H1 (cell line): Measurements from ENCODE around the gene DECR2. TPM values are rescaled to one million over a fixed set of nuclear protein-coding genes. Genes with fewer than 3 reads are reported as not detected.

Source experiments
- CTCF ChIA-PET: fragments of 300-600 bp; sonication (Branson Sonifier 250); formaldehyde crosslinking; loops from one replicate; lab custom pipeline; 2021; ENCODE audit not compliant: partially characterized antibody; lab: Charles Lee
- POLR2A ChIA-PET: fragments of 300-600 bp; sonication (Branson Sonifier 250); formaldehyde crosslinking; loops from one replicate; lab custom pipeline; 2021; ENCODE audit warnings: inconsistent platforms; ENCODE audit not compliant: partially characterized antibody; lab: Charles Lee
- DNase-seq, 2 experiments: peaks; one replicate each; pipeline versions ENCODE4 v3.0.0 to v3.0.0-alpha.2; 2010 to 2022; ENCODE audit warnings: low spot score in 2 of 2, low read depth in 1 of 2, mixed read lengths in 1 of 2
- FAIRE-seq: peaks from 2 replicates; lab custom pipeline; 2011; peaks lifted over from hg19 to GRCh38; lab: Jason Lieb, UNC
- H2AFZ ChIP-seq: 2 replicates; pipeline ENCODE4 v1.8.1; 2012; ENCODE audit warnings: low read length, inconsistent platforms
- H2AK5ac ChIP-seq: 2 replicates; pipeline ENCODE4 v1.6.1; 2013; ENCODE audit warnings: low read depth, low read length
- H2BK120ac ChIP-seq: replicated peaks from 2 replicates; pipeline ENCODE3; 2013; ENCODE audit warnings: low read depth, low read length, inconsistent platforms
- H2BK12ac ChIP-seq: 2 replicates; pipeline ENCODE4 v1.6.1; 2013; ENCODE audit warnings: low read depth, low read length
- H2BK15ac ChIP-seq: 2 replicates; pipeline ENCODE4 v1.6.1; 2013; ENCODE audit warnings: low read length
- H2BK20ac ChIP-seq: 2 replicates; pipeline ENCODE4 v1.6.1; 2013; ENCODE audit warnings: low read length
- H2BK5ac ChIP-seq: 2 replicates; pipeline ENCODE4 v1.6.1; 2013; ENCODE audit warnings: low read depth, low read length
- H3K14ac ChIP-seq: 2 replicates; pipeline ENCODE4 v1.6.1; 2013; ENCODE audit warnings: inconsistent platforms; ENCODE audit not compliant: insufficient read length
- H3K18ac ChIP-seq: 2 replicates; pipeline ENCODE4 v1.6.1; 2013; ENCODE audit warnings: low read length; ENCODE audit errors: extremely low read depth
- H3K23ac ChIP-seq: 2 replicates; pipeline ENCODE4 v1.6.1; 2013; ENCODE audit warnings: inconsistent platforms; ENCODE audit not compliant: insufficient read length
- H3K23me2 ChIP-seq: 2 replicates; pipeline ENCODE4 v1.6.1; 2013; ENCODE audit warnings: low read depth, low read length
- H3K27ac ChIP-seq: 2 replicates; pipeline ENCODE4 v1.6.1; 2011; ENCODE audit warnings: low read depth, low read length, inconsistent platforms
- H3K27me3 ChIP-seq, 4 experiments: replicated peaks in 1 of 4; 1 replicate in 1 of 4; 2 replicates in 3 of 4; pipeline versions ENCODE4 v1.6.1 to v1.8.1; 2011 to 2013; ENCODE audit warnings: low read length in 3 of 4, mild to moderate bottlenecking in 3 of 4, inconsistent platforms in 2 of 4, mixed read lengths in 2 of 4, moderate library complexity in 1 of 4; ENCODE audit not compliant: control insufficient read depth in 3 of 4, insufficient read depth in 3 of 4; ENCODE audit errors: extremely low read depth in 1 of 4
- H3K36me3 ChIP-seq, 4 experiments: 2 replicates each; pipeline versions ENCODE4 v1.6.1 to v1.8.1; 2011 to 2013; ENCODE audit warnings: mild to moderate bottlenecking in 4 of 4, low read length in 3 of 4, moderate library complexity in 2 of 4, control low read depth in 1 of 4, inconsistent platforms in 1 of 4; ENCODE audit not compliant: insufficient read depth in 4 of 4, control insufficient read depth in 2 of 4
- H3K4ac ChIP-seq: replicated peaks from 2 replicates; pipeline ENCODE3; 2013; ENCODE audit warnings: low read length, low read depth, mixed read lengths, inconsistent platforms; ENCODE audit not compliant: insufficient read length
- H3K4me1 ChIP-seq, 4 experiments: replicated peaks in 1 of 4; 1 replicate in 1 of 4; 2 replicates in 3 of 4; pipeline versions ENCODE4 v1.6.1 to v1.8.1; 2011 to 2013; ENCODE audit warnings: low read length in 3 of 4, inconsistent platforms in 2 of 4, mixed read lengths in 1 of 4; ENCODE audit not compliant: insufficient read depth in 4 of 4, control insufficient read depth in 3 of 4
- H3K4me2 ChIP-seq, 2 experiments: 2 replicates each; pipeline versions ENCODE4 v1.6.1 to v1.8.1; 2011 to 2013; ENCODE audit warnings: low read depth in 2 of 2, low read length in 2 of 2, control low read depth in 1 of 2, inconsistent platforms in 1 of 2, mild to moderate bottlenecking in 1 of 2; ENCODE audit not compliant: insufficient read depth in 1 of 2
- H3K4me3 ChIP-seq, 4 experiments: fragments of 200-600, 300-600 bp in 1 of 4; sonication (generic), shearing (Covaris generic), sonication (Bioruptor Twin) in 1 of 4; 2 replicates each; pipeline versions ENCODE4 v1.5.1 to v1.8.1; 2011 to 2016; ENCODE audit warnings: low read length in 4 of 4, low read depth in 3 of 4, control low read depth in 2 of 4, inconsistent platforms in 2 of 4, mild to moderate bottlenecking in 2 of 4, mixed read lengths in 1 of 4, moderate library complexity in 1 of 4; ENCODE audit not compliant: insufficient read depth in 2 of 4; ENCODE audit errors: extremely low read depth in 1 of 4
- H3K56ac ChIP-seq: replicated peaks from 2 replicates; pipeline ENCODE3; 2013; ENCODE audit warnings: low read depth, mild to moderate bottlenecking, mixed read lengths, low read length, inconsistent platforms; ENCODE audit not compliant: insufficient read length
- H3K79me1 ChIP-seq: 2 replicates; pipeline ENCODE4 v1.6.1; 2013; ENCODE audit warnings: low read depth, low read length, control low read depth
- H3K79me2 ChIP-seq, 2 experiments: 2 replicates each; pipeline versions ENCODE4 v1.6.1 to v1.8.1; 2012 to 2013; ENCODE audit warnings: low read length in 2 of 2, mild to moderate bottlenecking in 2 of 2, inconsistent platforms in 1 of 2; ENCODE audit not compliant: insufficient read depth in 2 of 2, control insufficient read depth in 1 of 2
- H3K9ac ChIP-seq, 4 experiments: replicated peaks in 1 of 4; 1 replicate in 1 of 4; 2 replicates in 3 of 4; pipeline versions ENCODE4 v1.6.1 to v1.8.1; 2011 to 2013; ENCODE audit warnings: low read depth in 3 of 4, low read length in 3 of 4, control low read depth in 2 of 4, mild to moderate bottlenecking in 2 of 4, moderate library complexity in 2 of 4, inconsistent platforms in 1 of 4; ENCODE audit errors: extremely low read depth in 1 of 4
- H3K9me3 ChIP-seq, 2 experiments: 2 replicates each; pipeline versions ENCODE4 v1.6.1 to v1.8.1; 2012 to 2013; ENCODE audit warnings: mild to moderate bottlenecking in 2 of 2, moderate library complexity in 2 of 2, control low read depth in 1 of 2, inconsistent platforms in 1 of 2, low read depth in 1 of 2, low read length in 1 of 2, mixed read lengths in 1 of 2; ENCODE audit not compliant: insufficient read depth in 2 of 2
- H4K20me1 ChIP-seq, 2 experiments: replicated peaks in 1 of 2; 2 replicates each; pipeline versions ENCODE3 to v1.8.1; 2011 to 2013; ENCODE audit warnings: inconsistent platforms in 2 of 2, low read length in 2 of 2, mild to moderate bottlenecking in 1 of 2; ENCODE audit not compliant: insufficient read depth in 2 of 2, control insufficient read depth in 1 of 2
- H4K5ac ChIP-seq: 2 replicates; pipeline ENCODE4 v1.6.1; 2013; ENCODE audit warnings: low read length, low read depth, mixed read lengths, inconsistent platforms; ENCODE audit not compliant: insufficient read length
- H4K8ac ChIP-seq: 2 replicates; pipeline ENCODE4 v1.8.0; 2013; ENCODE audit warnings: mild to moderate bottlenecking, moderate library complexity, low read length, inconsistent platforms; ENCODE audit not compliant: insufficient read depth; ENCODE audit errors: extremely low read depth
- H4K91ac ChIP-seq: replicated peaks from 2 replicates; pipeline ENCODE3; 2013; ENCODE audit warnings: low read length, mixed read lengths, inconsistent platforms; ENCODE audit not compliant: insufficient read length
- CBX8 ChIP-seq: fragments of 300-800, 300-1000 bp; sonication (generic); IDR thresholded peaks from 2 replicates; pipeline ENCODE4 v1.7.1; 2016; ENCODE audit warnings: low read depth, low read length, borderline replicate concordance
- EZH2 ChIP-seq: fragments of 200-600 bp; sonication (generic); IDR thresholded peaks from 2 replicates; pipeline ENCODE4 v1.7.1; 2012; ENCODE audit warnings: low read depth, mild to moderate bottlenecking, moderate library complexity, low read length, inconsistent platforms; ENCODE audit not compliant: severe bottlenecking
- PHF8 ChIP-seq: fragments of 200-600 bp; sonication (generic); conservative IDR thresholded peaks from 2 replicates; pipeline ENCODE4 v1.7.1; 2012; ENCODE audit warnings: low read depth, mild to moderate bottlenecking, inconsistent platforms, low read length, moderate library complexity
- POLR2A ChIP-seq, 2 experiments: IDR thresholded peaks; 1 replicate in 1 of 2; 2 replicates in 1 of 2; pipeline ENCODE4 v1.6.1; 2011; ENCODE audit warnings: low read depth in 2 of 2, low read length in 2 of 2, mild to moderate bottlenecking in 2 of 2; ENCODE audit errors: control extremely low read depth in 1 of 2
- RNF2 ChIP-seq: fragments of 200-900, 300-1000 bp; sonication (generic); IDR thresholded peaks from 2 replicates; pipeline ENCODE4 v1.7.1; 2016; ENCODE audit warnings: borderline replicate concordance, low read depth, mild to moderate bottlenecking, antibody characterized with exemption, low read length; ENCODE audit not compliant: poor library complexity, severe bottlenecking; ENCODE audit errors: missing control alignments
- SUZ12 ChIP-seq: fragments of 200-600 bp; sonication (generic); IDR thresholded peaks from 2 replicates; pipeline ENCODE4 v1.6.1; 2012; ENCODE audit warnings: mild to moderate bottlenecking, inconsistent platforms, low read length, moderate library complexity, mixed read lengths
- TAF7 ChIP-seq: optimal IDR thresholded peaks from 2 replicates; pipeline ENCODE3; 2011; ENCODE audit warnings: low read depth, mild to moderate bottlenecking, inconsistent platforms, low read length, moderate library complexity, borderline replicate concordance
- WGBS, 2 experiments: shearing (Covaris generic) in 1 of 2; methylation state at CpG; one replicate each; pipeline versions ENCODE4 v1.1.6 to v1.1.7; 2013 to 2015; ENCODE audit warnings: low lambda C conversion rate in 2 of 2, mixed read lengths in 2 of 2, inconsistent platforms in 1 of 2, low coverage in 1 of 2, missing lambda C conversion rate in 1 of 2; ENCODE audit not compliant: insufficient replicate concordance in 2 of 2, insufficient coverage in 1 of 2, insufficient read length in 1 of 2; ENCODE audit errors: extremely low coverage in 1 of 2, missing lambda C conversion rate in 1 of 2; 5-methylcytosine and 5-hydroxymethylcytosine counted together
- polyA plus RNA-seq, 7 experiments: library from polyadenylated mRNA; depleted of rRNA in 3 of 7; stranded (reverse) in 5 of 7; unstranded in 2 of 7; fragments of >200 nt in 5 of 7; fragments of 200-250 nt in 2 of 7; gene quantifications; 1 replicate in 5 of 7; 2 replicates in 1 of 7; 4 replicates in 1 of 7; pipeline versions ENCODE4 v1.2.1 to v1.2.3, GENCODE V29; 2011 to 2013; ENCODE audit warnings: missing spikeins in 2 of 7, mixed read lengths in 2 of 7
- total RNA-seq: library from RNA; stranded (reverse); fragmentation: NEBNext Ultra II Directional; extraction: Animal tissue kit (Norgen Biotek cat#: 25700); gene quantifications from 2 replicates; pipeline ENCODE4 v1.2.1, GENCODE V29; 2021

Gene DECR2
- total and polyA plus RNA-seq, 2 of the 8 experiments (the other 6 are each of a cell fraction or from before 2014, with no cell fraction given) = 28.2 to 39.9 TPM

GRCh38 chr16:424623-425081 lies 23.0 kb downstream of the DECR2 start:
- WGBS, 2 experiments = 27% methylated on average over 25 of the region's 31 CpGs; no CpG with 5 or more reads in 1 of the 2 experiments
- no peak overlapping the region for H3K23ac ChIP-seq
- TF ChIP-seq SUZ12 = peak; percentile 85
- TF ChIP-seq RNF2 = peak; percentile 60
- TF ChIP-seq CBX8 = no peak
- peak; percentile 78 for TF ChIP-seq EZH2
- no peak for TF ChIP-seq POLR2A (IDR thresholded peaks at IDR 0.05; ENCODE audit: control extremely low read depth in 1 of 2, low read depth in 2 of 2, low read length in 2 of 2)
- TF ChIP-seq PHF8 = no peak
- no peak for TF ChIP-seq TAF7
- peaks cover 4 to 15% of the 10 kb centered on the region in 2 experiments for H4K20me1 ChIP-seq
- H2BK15ac ChIP-seq = no peak overlapping the region
- FAIRE-seq (no peak), DNase-seq (peak in 1 of 2 experiments; percentile 78)
- no peak overlapping the region for H4K5ac ChIP-seq
- peaks cover 13% of the 10 kb centered on the region; the same call in 1 of the 2 replicates for H3K23me2 ChIP-seq
- H2BK120ac ChIP-seq = no peak overlapping the region
- H2AK5ac ChIP-seq = no peak overlapping the region
- peaks cover 0 to 15% (median 7%) of the 10 kb centered on the region in 4 experiments; a peak in 4 of 7 replicates for H3K4me1 ChIP-seq
- H3K4me2 ChIP-seq = peak overlapping the region; percentile 86 to 99
- H2BK12ac ChIP-seq = 0 out of 2 replicates have a peak overlapping the region, but pooled peaks have one; percentile 39
- ChIA-PET CTCF (interaction anchor here (1.4 to 2.9 kb wide), 5 partner anchors 10 to 71 kb away, joined by 3 to 9 read pairs (median 4); no protein-coding TSS in a partner anchor), POLR2A (interaction anchor here (0.7 to 2.3 kb wide), 11 partner anchors 13 to 206 kb away, joined by 3 to 8 read pairs (median 4); partner anchors contain the start of genes DECR2, MRPL28 and WFIKKN1)
- no peaks in the 10 kb centered on the region for H3K9me3 ChIP-seq
- peaks cover 11 to 33% (median 24%) of the 10 kb centered on the region in 4 experiments for H3K27me3 ChIP-seq
- H3K4me3 ChIP-seq = peak overlapping the region; percentile 60 to 74 (median 68)
- H2AFZ ChIP-seq = peak overlapping the region; percentile 95; the same call in 1 of the 2 replicates
- H2BK20ac ChIP-seq = no peak overlapping the region
- H3K9ac ChIP-seq = no peak overlapping the region
- H4K91ac ChIP-seq = no peak overlapping the region
- H3K79me1 ChIP-seq = peaks cover 2% of the 10 kb centered on the region; the same call in 1 of the 2 replicates
- no peaks in the 10 kb centered on the region for H3K36me3 ChIP-seq
- H3K27ac ChIP-seq = no peak overlapping the region
- peaks cover 0 to 25% of the 10 kb centered on the region in 2 experiments; a peak in 2 of 4 replicates for H3K79me2 ChIP-seq
- H3K18ac ChIP-seq = no peak overlapping the region
- no peak overlapping the region for H4K8ac ChIP-seq
- no peak overlapping the region for H3K14ac ChIP-seq
- H3K56ac ChIP-seq = no peak overlapping the region
- no peak overlapping the region for H3K4ac ChIP-seq
- H2BK5ac ChIP-seq = no peak overlapping the region
